ENCODE measurements around the gene VSIG2.
"Not testable (repeated sequence)": the region's sequence is repeated elsewhere in the genome, so short reads cannot be mapped to it uniquely, and the experiment has no call there.

VSIG2 gene

GRCh38 chr11:124751741-124752470 lies at the start of gene VSIG2:
TSS of gene VSIG2 (minus strand) at chr11:124752255. CDS start at chr11:124752137, 118 bp downstream.
- FAIRE-seq = no peak

- no peak for FAIRE-seq
Observed at GRCh38 chr11:124801014-124801413, 49.0 kb upstream of the VSIG2 start.

GRCh38 chr11:124800226-124800929 lies 48.3 kb upstream of the VSIG2 start, which contains the start of gene MSANTD2:
TSS of gene MSANTD2 (minus strand) at chr11:124800406. CDS start at chr11:124800380, 26 bp downstream.
- no peak for FAIRE-seq

GRCh38 chr11:124799348-124800225 lies 47.5 kb upstream of the VSIG2 start:
- no peak for FAIRE-seq

- FAIRE-seq = no peak
Observed at GRCh38 chr11:124798991-124799347, 46.9 kb upstream of the VSIG2 start.

- no peak for FAIRE-seq
Observed at GRCh38 chr11:124796312-124796711, 44.3 kb upstream of the VSIG2 start.

GRCh38 chr11:124793466-124794278 lies 41.6 kb upstream of the VSIG2 start:
- no peak for FAIRE-seq

GRCh38 chr11:124791626-124792341 lies 39.7 kb upstream of the VSIG2 start:
- FAIRE-seq = no peak

GRCh38 chr11:124788521-124788920 lies 36.5 kb upstream of the VSIG2 start:
- no peak for FAIRE-seq

- FAIRE-seq = no peak
Observed at GRCh38 chr11:124784051-124784450, 32.0 kb upstream of the VSIG2 start.

GRCh38 chr11:124783002-124783401 lies 30.9 kb upstream of the VSIG2 start:
- FAIRE-seq = no peak

GRCh38 chr11:124779568-124779967 lies 27.5 kb upstream of the VSIG2 start:
- no peak for FAIRE-seq

- no peak for FAIRE-seq
Observed at GRCh38 chr11:124778281-124778680, 26.2 kb upstream of the VSIG2 start.

GRCh38 chr11:124776865-124777645 lies 25.0 kb upstream of the VSIG2 start:
- FAIRE-seq = no peak

- not testable (repeated sequence) for FAIRE-seq
Observed at GRCh38 chr11:124770959-124771358, 18.9 kb upstream of the VSIG2 start.

GRCh38 chr11:124769806-124770774 lies 18.0 kb upstream of the VSIG2 start:
- FAIRE-seq = no peak

- FAIRE-seq = no peak
Observed at GRCh38 chr11:124768914-124769313, 16.9 kb upstream of the VSIG2 start.

GRCh38 chr11:124766156-124766555 lies 14.1 kb upstream of the VSIG2 start:
- no peak for FAIRE-seq

GRCh38 chr11:124763156-124763947 lies 11.3 kb upstream of the VSIG2 start:
- no peak for FAIRE-seq

Measured in endometrium (tissue), 2 donors.